Breast epithelium (tissue), 4 donors: ENCODE data around the gene HPCAL1. TPM values are rescaled to one million over a fixed set of nuclear protein-coding genes. Genes with fewer than 3 reads are reported as not detected.

Source experiments
- DNase-seq, 2 donors: peaks; one replicate each; pipeline ENCODE4 v3.0.0-alpha.2; 2019; ENCODE audit warnings: low spot score in 2 of 2
- H3K27ac ChIP-seq, 2 donors: fragments of 200-600 bp; sonication (generic) in 1 of 2; one replicate each; pipeline ENCODE4 v1.5.1; 2016 to 2019; ENCODE audit warnings: mild to moderate bottlenecking in 1 of 2
- H3K27me3 ChIP-seq, 2 donors: fragments of 200-600 bp; sonication (generic) in 1 of 2; one replicate each; pipeline versions ENCODE4 v1.5.1 to v1.6.0; 2017 to 2019; ENCODE audit warnings: control low read depth in 1 of 2, mild to moderate bottlenecking in 1 of 2
- H3K36me3 ChIP-seq: fragments of 200-600 bp; one replicate; pipeline ENCODE4 v1.5.1; 2019
- H3K4me1 ChIP-seq, 2 donors: fragments of 200-600 bp; sonication (generic); one replicate each; pipeline ENCODE4 v1.5.1; 2016 to 2019; ENCODE audit warnings: control low read depth in 1 of 2
- H3K4me3 ChIP-seq, 3 donors: fragments of 200-600 bp; sonication (generic); 1 replicate in 2 of 3; 2 replicates in 1 of 3; pipeline ENCODE4 v1.5.1; 2016 to 2019; ENCODE audit warnings: mild to moderate bottlenecking in 3 of 3, moderate library complexity in 2 of 3
- H3K9me3 ChIP-seq, 2 donors: fragments of 200-600 bp; sonication (generic) in 1 of 2; one replicate each; pipeline ENCODE4 v1.5.1; 2016 to 2019; ENCODE audit warnings: control low read depth in 1 of 2
- POLR2A ChIP-seq: fragments of 450-650 bp; IDR thresholded peaks from one replicate; pipeline ENCODE4 v1.6.1; 2016; ENCODE audit warnings: antibody characterized with exemption, mild to moderate bottlenecking, moderate library complexity
- POLR2AphosphoS5 ChIP-seq, 3 donors: sonication (generic); formaldehyde crosslinking; IDR thresholded peaks; one replicate each; pipeline ENCODE4 v1.6.1; 2017; ENCODE audit warnings: antibody characterized with exemption in 3 of 3
- intact Hi-C: fragments of 100-400 bp; cut with DNase I; formaldehyde crosslinking; loops from one replicate; pipeline ENCODE4 v1.15.1; 2023; ENCODE audit warnings: low total_unique reads
- total RNA-seq, 3 donors: library from RNA; depleted of rRNA; stranded (reverse); fragments of >200 nt; gene quantifications; one replicate each; pipeline ENCODE4 v1.1.0, GENCODE V29; 2016
- TF ChIP-seq, protein P1 (sequence below), 3 donors: fragments of 450-650 bp; IDR thresholded peaks; one replicate each; pipeline ENCODE4 v1.5.1; 2016 to 2017; ENCODE audit warnings: antibody characterized with exemption in 3 of 3, mild to moderate bottlenecking in 3 of 3, moderate library complexity in 3 of 3

The HPCAL1 gene
- total RNA-seq, 3 donors from 2014 or later = 38.6 to 41.9 (median 41.6) TPM

DNA sequence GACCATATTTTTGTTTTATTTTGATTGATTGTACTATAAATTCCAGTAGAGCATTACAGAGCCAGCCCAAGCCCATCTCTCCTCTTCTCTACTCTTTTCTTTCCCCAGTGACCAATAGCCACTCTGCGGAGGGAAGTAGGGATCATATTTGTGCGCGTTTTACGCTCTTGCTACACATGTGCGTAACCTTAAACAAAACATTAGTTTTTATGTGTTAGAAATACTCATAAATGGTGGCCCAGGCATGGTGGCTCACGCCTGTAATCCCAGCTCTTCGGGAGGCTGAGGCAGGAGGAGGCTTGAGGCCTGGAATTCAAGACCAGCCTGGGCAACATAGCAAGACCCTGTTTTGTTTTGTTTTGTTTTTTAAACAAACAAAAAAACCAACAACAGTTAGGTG, 31.3 kb downstream of the HPCAL1 start:
- intact Hi-C loops = no loop called here
- Histone ChIP-seq H3K36me3 (no peaks in the 10 kb centered on the region), H3K9me3 (peaks cover 7 to 10% of the 10 kb centered on the region in 2 donors), H3K27ac (no peak overlapping the region), H3K4me1 (no peaks in the 10 kb centered on the region), H3K27me3 (no peaks in the 10 kb centered on the region), H3K4me3 (no peak overlapping the region)
- DNase-seq = no peak
- TF ChIP-seq, protein P1, sequence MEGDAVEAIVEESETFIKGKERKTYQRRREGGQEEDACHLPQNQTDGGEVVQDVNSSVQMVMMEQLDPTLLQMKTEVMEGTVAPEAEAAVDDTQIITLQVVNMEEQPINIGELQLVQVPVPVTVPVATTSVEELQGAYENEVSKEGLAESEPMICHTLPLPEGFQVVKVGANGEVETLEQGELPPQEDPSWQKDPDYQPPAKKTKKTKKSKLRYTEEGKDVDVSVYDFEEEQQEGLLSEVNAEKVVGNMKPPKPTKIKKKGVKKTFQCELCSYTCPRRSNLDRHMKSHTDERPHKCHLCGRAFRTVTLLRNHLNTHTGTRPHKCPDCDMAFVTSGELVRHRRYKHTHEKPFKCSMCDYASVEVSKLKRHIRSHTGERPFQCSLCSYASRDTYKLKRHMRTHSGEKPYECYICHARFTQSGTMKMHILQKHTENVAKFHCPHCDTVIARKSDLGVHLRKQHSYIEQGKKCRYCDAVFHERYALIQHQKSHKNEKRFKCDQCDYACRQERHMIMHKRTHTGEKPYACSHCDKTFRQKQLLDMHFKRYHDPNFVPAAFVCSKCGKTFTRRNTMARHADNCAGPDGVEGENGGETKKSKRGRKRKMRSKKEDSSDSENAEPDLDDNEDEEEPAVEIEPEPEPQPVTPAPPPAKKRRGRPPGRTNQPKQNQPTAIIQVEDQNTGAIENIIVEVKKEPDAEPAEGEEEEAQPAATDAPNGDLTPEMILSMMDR (IDR thresholded peaks at IDR 0.05) = no peak
- TF ChIP-seq POLR2A (no peak), POLR2AphosphoS5 (IDR thresholded peaks at IDR 0.05) (no peak)

DNA sequence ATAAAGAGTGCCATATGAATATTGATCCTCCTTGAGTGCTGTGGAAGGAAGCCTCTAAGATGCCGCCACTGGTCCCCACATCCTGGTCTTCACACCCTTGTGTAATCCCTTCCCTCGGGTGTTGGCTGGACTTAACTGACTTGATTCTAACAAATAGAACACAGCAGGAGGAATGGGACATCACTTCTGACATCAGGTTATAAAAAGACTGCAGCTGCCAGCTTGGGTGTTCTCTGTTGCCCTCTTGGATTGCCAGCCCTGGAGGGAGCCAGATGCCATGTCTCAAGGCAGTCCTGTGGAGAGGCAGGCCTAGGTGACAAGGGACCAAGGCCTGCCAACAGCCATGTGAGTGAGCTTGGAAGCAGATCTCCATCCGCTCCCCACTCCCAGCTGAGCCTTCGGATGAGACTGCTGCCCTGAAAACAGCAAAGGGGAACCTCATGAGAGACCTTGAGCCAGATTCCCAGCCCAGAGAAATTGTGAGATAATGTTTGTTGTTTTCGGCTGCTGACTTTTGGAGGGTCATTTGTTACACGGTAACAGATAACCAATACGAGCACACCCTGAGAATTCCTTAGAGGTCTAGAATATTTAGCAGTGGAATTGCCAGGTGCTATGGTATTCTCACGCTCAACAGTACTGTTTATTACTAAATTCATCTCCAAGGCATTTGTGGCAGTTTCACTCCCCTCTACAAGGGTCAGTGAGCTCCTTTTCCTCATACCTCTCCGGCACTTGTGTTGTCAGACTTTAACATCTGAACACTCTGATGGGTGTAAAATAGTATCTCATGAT, 32.5 kb downstream of the HPCAL1 start:
- TF ChIP-seq POLR2A (no peak), POLR2AphosphoS5 (IDR thresholded peaks at IDR 0.05) (no peak)
- TF ChIP-seq, protein P1 (IDR thresholded peaks at IDR 0.05) = no peak
- Histone ChIP-seq H3K27me3 (no peaks in the 10 kb centered on the region), H3K27ac (no peak overlapping the region), H3K4me3 (no peak overlapping the region), H3K9me3 (peaks cover 7 to 10% of the 10 kb centered on the region in 2 donors), H3K36me3 (no peaks in the 10 kb centered on the region), H3K4me1 (no peaks in the 10 kb centered on the region)
- no peak for DNase-seq
- intact Hi-C loops = no loop called here

DNA sequence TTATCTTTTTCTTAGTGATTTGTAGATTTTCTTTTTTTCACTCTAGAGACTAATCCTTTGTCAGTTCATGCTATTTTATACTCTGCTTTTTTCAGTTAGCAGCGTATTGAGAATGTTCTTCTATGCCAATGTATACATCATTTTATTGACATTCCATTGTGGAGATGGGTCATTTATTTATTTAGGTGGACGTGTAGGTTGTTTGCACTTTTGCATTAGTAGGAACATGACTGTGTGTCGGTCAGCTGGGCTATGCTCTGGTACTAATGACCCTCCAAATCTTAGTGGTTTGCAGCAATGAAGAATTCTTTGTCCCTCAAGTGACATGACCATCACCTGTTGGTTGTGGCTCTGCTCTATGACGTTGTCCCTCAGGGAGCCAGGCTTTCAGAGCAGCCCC, 33.6 kb downstream of the HPCAL1 start:
- intact Hi-C loops = no loop called here
- TF ChIP-seq, protein P1 (IDR thresholded peaks at IDR 0.05) = no peak
- TF ChIP-seq POLR2A = no peak
- TF ChIP-seq POLR2AphosphoS5 (IDR thresholded peaks at IDR 0.05) = no peak

DNA sequence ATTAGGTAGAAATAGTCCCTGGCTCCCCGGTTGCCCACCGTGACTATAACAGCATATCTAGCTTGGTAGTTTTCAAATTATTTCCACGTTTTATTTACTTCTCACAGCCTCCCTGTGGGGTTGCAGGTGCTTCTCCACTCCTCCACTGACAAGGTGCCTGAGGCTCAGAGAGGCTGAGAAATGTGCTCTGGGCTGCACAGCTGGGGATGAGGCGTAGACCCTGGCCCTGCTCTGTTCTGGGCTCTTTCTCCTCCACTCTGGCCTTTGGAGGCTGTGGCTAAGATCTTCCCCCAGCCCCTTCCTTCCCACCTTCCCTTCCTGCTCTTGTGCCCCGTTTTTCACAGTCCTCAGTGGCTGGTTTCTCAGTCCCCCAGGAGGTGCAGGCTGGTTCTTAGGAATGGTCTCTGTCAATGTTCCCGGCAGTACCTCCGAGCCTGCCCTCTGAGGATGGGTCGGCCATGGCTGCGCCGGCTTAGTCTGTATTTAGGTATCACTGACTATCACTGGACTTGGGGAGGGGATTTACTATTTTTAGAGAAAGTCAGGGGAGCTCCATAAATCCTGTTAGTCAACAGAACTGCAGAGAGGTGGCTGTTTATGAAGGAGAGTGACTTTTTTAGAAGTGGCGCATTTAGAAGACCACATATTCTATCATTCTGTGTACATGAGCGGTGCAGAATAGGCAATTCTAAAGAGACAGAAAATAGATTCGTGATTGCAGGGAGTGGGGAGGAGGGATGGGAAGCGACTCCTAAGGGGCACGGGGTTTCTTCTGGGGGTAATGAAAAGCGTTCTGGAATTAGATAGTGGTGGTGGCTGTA, 35.0 kb downstream of the HPCAL1 start:
- no peak for TF ChIP-seq POLR2A
- TF ChIP-seq, protein P1 (IDR thresholded peaks at IDR 0.05) = no peak
- no peak for TF ChIP-seq POLR2AphosphoS5 (IDR thresholded peaks at IDR 0.05)
- H3K27me3 ChIP-seq = no peaks in the 10 kb centered on the region
- no peaks in the 10 kb centered on the region for H3K4me1 ChIP-seq
- no peak for DNase-seq
- no peak overlapping the region for H3K27ac ChIP-seq
- H3K9me3 ChIP-seq = peaks cover 7 to 10% of the 10 kb centered on the region in 2 donors
- intact Hi-C loops = no loop called here
- H3K4me3 ChIP-seq = no peak overlapping the region
- H3K36me3 ChIP-seq = no peaks in the 10 kb centered on the region

More for the DNA sequence above, 33.6 kb downstream of the HPCAL1 start:
- no peaks in the 10 kb centered on the region for H3K36me3 ChIP-seq
- no peak for DNase-seq
- peaks cover 7 to 10% of the 10 kb centered on the region in 2 donors for H3K9me3 ChIP-seq
- H3K27me3 ChIP-seq = no peaks in the 10 kb centered on the region
- no peaks in the 10 kb centered on the region for H3K4me1 ChIP-seq
- no peak overlapping the region for H3K4me3 ChIP-seq
- H3K27ac ChIP-seq = no peak overlapping the region
